ENCODE results near the gene DEFB132.

Gene DEFB132

GRCh38 chr20:308427-309038 lies 51.0 kb downstream of the DEFB132 start:
- TF ChIP-seq CTCF (IDR thresholded peaks at IDR 0.05; ENCODE audit: low read depth, low read length) = no peak
- no peaks in the 10 kb centered on the region for H3K36me3 ChIP-seq
- H3K4me1 ChIP-seq = no peaks in the 10 kb centered on the region
- no peak for DNase-seq
- H3K4me3 ChIP-seq (ENCODE audit: low read depth, low read length) = no peak overlapping the region
- H3K27me3 ChIP-seq = no peaks in the 10 kb centered on the region
- no peaks in the 10 kb centered on the region for H3K9me3 ChIP-seq

GRCh38 chr20:309306-309840 lies 51.8 kb downstream of the DEFB132 start:
- Histone ChIP-seq H3K4me1 (no peaks in the 10 kb centered on the region), H3K9me3 (no peaks in the 10 kb centered on the region), H3K27me3 (no peaks in the 10 kb centered on the region), H3K36me3 (no peaks in the 10 kb centered on the region), H3K4me3 (ENCODE audit: low read depth, low read length) (peak overlapping the region; percentile 59)
- no peak for TF ChIP-seq CTCF (IDR thresholded peaks at IDR 0.05; ENCODE audit: low read depth, low read length)
- DNase-seq = no peak

GRCh38 chr20:309841-310644 lies 52.5 kb downstream of the DEFB132 start:
- H3K36me3 ChIP-seq = no peaks in the 10 kb centered on the region
- peak overlapping the region; percentile 59 for H3K4me3 ChIP-seq (ENCODE audit: low read depth, low read length)
- peak; percentile 96 for DNase-seq
- no peaks in the 10 kb centered on the region for H3K4me1 ChIP-seq
- H3K9me3 ChIP-seq = no peaks in the 10 kb centered on the region
- no peak for TF ChIP-seq CTCF (IDR thresholded peaks at IDR 0.05; ENCODE audit: low read depth, low read length)
- no peaks in the 10 kb centered on the region for H3K27me3 ChIP-seq

- no peak for TF ChIP-seq CTCF (IDR thresholded peaks at IDR 0.05; ENCODE audit: low read depth, low read length)
- Histone ChIP-seq H3K9me3 (no peaks in the 10 kb centered on the region), H3K4me1 (no peaks in the 10 kb centered on the region), H3K4me3 (ENCODE audit: low read depth, low read length) (peak overlapping the region; percentile 31), H3K36me3 (no peaks in the 10 kb centered on the region), H3K27me3 (no peaks in the 10 kb centered on the region)
- DNase-seq = no peak
Measured at GRCh38 chr20:310645-311044, 53.1 kb downstream of the DEFB132 start.

Measured in BE2C (cell line).